AG04449 (cell line): ENCODE results near the gene RHOF.

Source experiments
- CTCF ChIA-PET: fragments of 350-600 bp; formaldehyde crosslinking; extraction: SDS; loops from one replicate; lab custom pipeline; 2021; ENCODE audit warnings: antibody characterized with exemption; lab: Yijun Ruan, JAX
- POLR2A ChIA-PET: fragments of 400-600, 350-600 bp; formaldehyde crosslinking; extraction: SDS; loops from one replicate; lab custom pipeline; 2020; ENCODE audit warnings: antibody characterized with exemption, inconsistent platforms; lab: Yijun Ruan, JAX
- DNase-seq: peaks from one replicate; pipeline ENCODE4 v3.0.0-alpha.2; 2010; ENCODE audit warnings: low read depth, low spot score
- H3K4me3 ChIP-seq: 2 replicates; pipeline ENCODE4 v1.5.1; 2011; ENCODE audit warnings: low read depth, mild to moderate bottlenecking, control low read depth, low read length
- TF ChIP-seq, protein P1 (sequence below): IDR thresholded peaks from one replicate; pipeline ENCODE4 v1.5.1; 2011; ENCODE audit warnings: mild to moderate bottlenecking, moderate library complexity, low read length, control low read depth, inconsistent platforms; ENCODE audit not compliant: insufficient read depth; ENCODE audit errors: missing control alignments

The RHOF gene

DNA sequence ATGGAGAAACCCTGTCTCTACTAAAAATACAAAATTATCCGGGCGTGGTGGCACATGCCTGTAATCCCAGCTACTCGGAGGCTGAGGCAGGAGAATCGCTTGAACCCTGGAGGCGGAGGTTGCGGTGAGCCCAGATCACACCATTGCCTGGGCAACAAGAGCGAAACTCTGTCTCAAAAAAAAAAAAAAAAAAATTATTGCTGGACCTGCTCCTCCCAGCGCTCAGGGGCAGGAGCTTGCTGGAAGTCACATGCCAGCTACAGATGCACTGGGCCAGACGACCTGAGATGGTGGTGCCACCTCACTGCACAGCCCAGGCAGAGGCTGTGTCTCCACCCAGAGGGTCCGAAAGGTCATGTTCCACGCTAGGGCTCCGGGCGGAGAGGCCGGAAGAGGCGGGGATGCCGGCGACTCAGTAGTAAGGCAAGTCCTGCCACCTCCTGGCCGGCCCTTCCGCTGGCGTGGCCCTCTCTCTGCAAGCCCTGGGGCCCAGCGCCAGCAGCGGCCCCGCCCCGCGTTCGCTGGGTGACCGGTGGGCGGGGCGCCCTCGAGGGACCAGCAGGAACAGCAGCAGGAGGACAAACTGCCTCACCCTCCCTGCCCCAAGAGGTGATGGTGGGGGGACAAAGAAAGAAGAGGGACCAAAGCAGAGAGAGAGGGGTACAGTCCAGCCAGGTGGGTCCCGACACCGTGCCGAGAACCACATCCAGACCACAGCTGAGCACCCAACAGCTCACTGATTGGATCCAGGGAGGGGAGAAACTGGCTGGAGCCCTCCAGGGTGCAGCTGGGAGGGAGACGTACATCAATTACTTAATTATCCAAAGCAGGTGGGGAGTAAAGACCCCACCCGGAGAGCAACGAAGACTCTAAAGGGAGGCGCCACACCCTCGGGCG lies 3.6 kb upstream of the RHOF start:
- TF ChIP-seq, protein P1, sequence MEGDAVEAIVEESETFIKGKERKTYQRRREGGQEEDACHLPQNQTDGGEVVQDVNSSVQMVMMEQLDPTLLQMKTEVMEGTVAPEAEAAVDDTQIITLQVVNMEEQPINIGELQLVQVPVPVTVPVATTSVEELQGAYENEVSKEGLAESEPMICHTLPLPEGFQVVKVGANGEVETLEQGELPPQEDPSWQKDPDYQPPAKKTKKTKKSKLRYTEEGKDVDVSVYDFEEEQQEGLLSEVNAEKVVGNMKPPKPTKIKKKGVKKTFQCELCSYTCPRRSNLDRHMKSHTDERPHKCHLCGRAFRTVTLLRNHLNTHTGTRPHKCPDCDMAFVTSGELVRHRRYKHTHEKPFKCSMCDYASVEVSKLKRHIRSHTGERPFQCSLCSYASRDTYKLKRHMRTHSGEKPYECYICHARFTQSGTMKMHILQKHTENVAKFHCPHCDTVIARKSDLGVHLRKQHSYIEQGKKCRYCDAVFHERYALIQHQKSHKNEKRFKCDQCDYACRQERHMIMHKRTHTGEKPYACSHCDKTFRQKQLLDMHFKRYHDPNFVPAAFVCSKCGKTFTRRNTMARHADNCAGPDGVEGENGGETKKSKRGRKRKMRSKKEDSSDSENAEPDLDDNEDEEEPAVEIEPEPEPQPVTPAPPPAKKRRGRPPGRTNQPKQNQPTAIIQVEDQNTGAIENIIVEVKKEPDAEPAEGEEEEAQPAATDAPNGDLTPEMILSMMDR = peak; percentile 35
- peak overlapping the region; percentile 38 for H3K4me3 ChIP-seq
- DNase-seq = no peak
- ChIA-PET POLR2A (interaction anchor here (0.6 to 3.9 kb wide), 3 partner anchors 14 to 95 kb away, joined by 3 to 39 read pairs (median 12); partner anchors contain the start of gene PSMD9), CTCF (interaction anchor here (0.9 to 32.5 kb wide), 11 partner anchors 9 to 244 kb away, joined by 3 to 1100 read pairs (median 70); partner anchors contain the start of genes PSMD9, RHOF, SETD1B and TMEM120B)

DNA sequence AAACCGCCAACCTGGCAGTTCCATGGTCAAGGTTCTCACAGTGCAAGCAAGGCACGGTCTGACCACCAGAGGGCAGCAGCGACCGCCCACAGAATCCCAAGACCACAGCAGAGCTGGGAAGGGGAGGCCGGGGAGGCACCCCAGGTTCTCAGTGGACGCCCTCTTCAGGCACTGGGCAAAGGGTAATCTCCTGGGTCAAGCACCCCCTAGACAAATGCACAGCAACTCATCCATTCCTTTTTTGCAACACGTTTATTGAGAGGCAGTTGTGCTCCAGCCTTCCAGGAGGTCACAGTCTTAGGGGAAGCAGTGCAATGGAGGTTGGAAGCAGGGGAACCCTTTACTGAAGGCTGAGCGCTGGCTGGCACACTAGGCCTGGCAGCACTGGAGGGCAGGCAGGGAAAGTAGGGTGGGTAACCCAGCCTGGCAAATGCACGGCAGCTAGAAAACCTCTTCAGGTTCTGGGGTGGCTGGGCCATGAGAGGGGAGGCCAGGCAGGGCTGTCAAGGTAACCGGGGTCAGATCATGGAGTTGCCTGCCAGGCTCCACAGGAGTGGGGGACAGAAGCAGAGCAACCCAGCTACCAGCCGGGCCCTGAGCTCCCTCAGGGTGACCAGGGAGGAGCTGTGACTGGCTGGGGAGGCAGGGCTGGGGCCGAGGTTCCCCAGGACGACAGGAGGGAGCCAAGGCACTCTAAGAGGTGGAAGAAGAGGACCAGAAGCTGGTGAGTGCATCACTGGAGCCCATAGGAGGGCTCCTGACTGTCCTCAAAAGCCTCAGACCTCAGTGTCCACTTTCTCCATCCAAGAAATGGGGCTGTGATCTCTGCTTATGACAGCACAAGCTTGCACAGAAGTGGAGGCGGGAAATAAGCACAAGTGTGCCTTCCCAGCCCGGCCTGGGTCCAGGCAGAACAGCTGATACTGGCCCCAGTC lies 1.8 kb upstream of the RHOF start:
- POLR2A ChIA-PET = interaction anchor here (0.6 to 3.9 kb wide), 8 partner anchors 8 to 259 kb away, joined by 3 to 39 read pairs (median 4); partner anchors contain the start of genes PSMD9 and SETD1B
- CTCF ChIA-PET = interaction anchor here (0.9 to 32.5 kb wide), 37 partner anchors 8 to 313 kb away, joined by 3 to 1100 read pairs (median 6); partner anchors contain the start of genes PSMD9, RHOF, SETD1B and TMEM120B
- TF ChIP-seq, protein P1 = peak; percentile 96
- DNase-seq = no peak
- H3K4me3 ChIP-seq = peak overlapping the region; percentile 26; the same call in 1 of the 2 replicates

DNA sequence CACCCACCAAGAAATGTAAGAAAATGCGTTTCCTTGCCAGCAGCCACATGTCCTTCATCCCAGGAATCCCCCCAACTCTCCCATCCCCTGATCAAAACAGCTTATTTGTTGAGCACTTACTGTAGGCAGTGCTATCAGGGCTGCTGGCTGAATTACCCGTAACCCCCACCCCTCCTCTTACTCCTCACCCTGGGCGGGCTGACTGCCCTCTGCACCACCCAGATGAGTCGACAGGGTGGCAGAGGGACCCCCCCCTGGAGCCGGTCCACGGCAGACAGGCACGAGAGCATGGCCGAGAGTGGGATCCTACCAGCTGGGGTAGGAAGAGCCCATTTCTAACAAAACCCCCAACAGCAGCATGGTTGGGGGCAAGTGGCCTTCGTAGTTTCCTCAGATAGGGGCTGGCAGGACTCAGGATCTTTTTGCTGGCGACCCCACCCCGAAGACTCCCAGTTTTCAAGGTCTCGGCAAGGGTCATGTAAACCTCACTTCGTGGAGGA lies 1.1 kb upstream of the RHOF start:
- CTCF ChIA-PET = interaction anchor here (0.8 to 32.5 kb wide), 59 partner anchors 7 to 312 kb away, joined by 3 to 1100 read pairs (median 5); partner anchors contain the start of genes CFAP251, MORN3, PSMD9 and RHOF
- H3K4me3 ChIP-seq = peak overlapping the region; percentile 26

DNA sequence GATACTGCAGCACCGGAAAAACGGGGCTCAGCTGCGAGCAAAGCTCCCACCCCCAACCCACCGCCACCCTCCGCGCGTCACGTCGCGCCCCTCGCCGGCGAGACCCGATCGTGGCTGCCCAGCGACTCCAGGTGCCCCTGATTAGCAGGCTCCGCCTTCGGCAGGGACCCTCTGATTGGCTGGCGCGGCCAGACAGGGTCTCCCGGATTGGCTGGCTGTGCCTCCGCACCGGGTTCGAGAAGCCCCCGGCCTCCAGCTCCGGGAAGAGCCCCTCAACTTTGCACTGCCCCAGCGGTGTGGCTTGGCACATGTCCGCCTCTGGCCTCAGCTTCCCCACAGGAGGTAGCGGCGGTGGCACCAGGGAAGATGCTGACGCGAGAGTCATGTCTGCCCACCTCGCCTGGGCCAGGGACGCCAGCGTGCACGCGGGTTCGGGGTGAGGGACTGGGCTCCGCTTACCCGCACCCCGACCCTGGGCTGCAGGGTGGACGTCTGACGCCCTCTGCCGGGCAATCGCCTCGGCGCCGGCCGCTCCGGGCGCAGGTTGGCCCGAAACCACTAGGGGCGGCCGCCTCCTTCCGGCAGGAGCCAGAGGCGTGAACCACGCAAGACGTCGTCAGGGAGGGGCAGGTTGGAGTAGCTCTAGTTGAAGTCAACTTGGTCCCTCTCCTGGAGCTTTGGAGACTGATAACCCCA lies 498 bp upstream of the RHOF start:
- POLR2A ChIA-PET = interaction anchor here (0.7 to 3.9 kb wide), 8 partner anchors 9 to 158 kb away, joined by 3 to 39 read pairs (median 4); partner anchors contain the start of genes PSMD9, SETD1B and TMEM120B
- peak overlapping the region; percentile 59 for H3K4me3 ChIP-seq
- DNase-seq = peak; percentile 69
- CTCF ChIA-PET = interaction anchor here (0.5 to 32.5 kb wide), 63 partner anchors 7 to 311 kb away, joined by 3 to 1100 read pairs (median 5); partner anchors contain the start of genes CFAP251, MORN3, PSMD9 and RHOF
- TF ChIP-seq, protein P1 = peak; percentile 100

More for the DNA sequence above, 1.1 kb upstream of the RHOF start:
- TF ChIP-seq, protein P1 = no peak
- no peak for DNase-seq
- POLR2A ChIA-PET = interaction anchor here (0.6 to 3.9 kb wide), 10 partner anchors 9 to 258 kb away, joined by 3 to 39 read pairs (median 4); partner anchors contain the start of genes PSMD9, SETD1B and TMEM120B
